Panc1 (cell line): ENCODE measurements around the gene NECAB2.

Experiments
- CTCF ChIP-seq: fragments of 450-650 bp; IDR thresholded peaks from 2 replicates; pipeline ENCODE4 v1.5.1; 2017; ENCODE audit warnings: mild to moderate bottlenecking
- POLR2AphosphoS5 ChIP-seq: IDR thresholded peaks from 2 replicates; pipeline ENCODE4 v1.6.1; 2012; ENCODE audit warnings: mild to moderate bottlenecking, low read depth, low read length, moderate library complexity
- REST ChIP-seq, 2 experiments: IDR thresholded peaks; 2 replicates each; pipeline ENCODE4 v1.6.1; 2011 to 2012; ENCODE audit warnings: low read depth in 2 of 2, control low read depth in 1 of 2, low read length in 1 of 2, mild to moderate bottlenecking in 1 of 2, moderate library complexity in 1 of 2; ENCODE audit not compliant: insufficient read depth in 1 of 2
- TCF7L2 ChIP-seq: IDR thresholded peaks from 2 replicates; pipeline ENCODE4 v1.6.1; 2011; ENCODE audit warnings: mild to moderate bottlenecking, low read depth, low read length, inconsistent platforms

GRCh38 chr16:83965444-83966152 lies 2.4 kb upstream of the NECAB2 start:
- TF ChIP-seq CTCF: no peak
- no peak for TF ChIP-seq REST (IDR thresholded peaks at IDR 0.05; ENCODE audit: insufficient read depth in 1 of 2, low read depth in 2 of 2, low read length in 1 of 2)
- TF ChIP-seq TCF7L2: no peak
- no peak for TF ChIP-seq POLR2AphosphoS5
